Stomach (tissue), 9 donors: Measurements from ENCODE around the gene VWA2. TPM values are rescaled to one million over a fixed set of nuclear protein-coding genes. Genes with fewer than 3 reads are reported as not detected.
A peak's percentile ranks its signal among the peaks of the same experiment; 100 is the strongest.

Source experiments
- DNase-seq, 2 donors: peaks; one replicate each; pipeline versions ENCODE4 v3.0.0 to v3.0.0-alpha.2; 2013 to 2019
- H3K27ac ChIP-seq, 5 donors: fragments of 200-600 bp in 4 of 5; sonication (generic) in 4 of 5; one replicate each; pipeline ENCODE4 v1.5.1; 2013 to 2019; ENCODE audit warnings: mild to moderate bottlenecking in 1 of 5, moderate library complexity in 1 of 5
- H3K27me3 ChIP-seq, 3 donors: fragments of 200-600 bp; sonication (generic); one replicate each; pipeline ENCODE4 v1.5.1; 2017 to 2019; ENCODE audit warnings: mixed run types in 1 of 3
- H3K36me3 ChIP-seq, 4 donors: fragments of 200-600 bp; sonication (generic); 1 replicate in 3 of 4; 2 replicates in 1 of 4; pipeline ENCODE4 v1.5.1; 2016 to 2019
- H3K4me1 ChIP-seq, 4 donors: fragments of 200-600 bp; sonication (generic); one replicate each; pipeline ENCODE4 v1.5.1; 2016 to 2019
- H3K4me3 ChIP-seq, 4 donors: fragments of 200-600 bp; sonication (generic) in 3 of 4; one replicate each; pipeline ENCODE4 v1.5.1; 2016 to 2019; ENCODE audit warnings: mild to moderate bottlenecking in 1 of 4
- H3K9me3 ChIP-seq, 4 donors: fragments of 200-600 bp; sonication (generic); one replicate each; pipeline ENCODE4 v1.5.1; 2016 to 2019
- CTCF ChIP-seq, 7 experiments: fragments of 450-650 bp in 4 of 7; fragments of 200-600 bp in 3 of 7; sonication (generic) in 3 of 7; IDR thresholded peaks; one replicate each; pipeline ENCODE4 v1.5.1; 2016 to 2019; ENCODE audit warnings: antibody characterized with exemption in 7 of 7, control low read depth in 2 of 7, mild to moderate bottlenecking in 1 of 7
- EP300 ChIP-seq: sonication (generic); formaldehyde crosslinking; IDR thresholded peaks from one replicate; pipeline ENCODE4 v1.6.1; 2017; ENCODE audit warnings: antibody characterized with exemption
- POLR2A ChIP-seq, 4 donors: fragments of 450-650 bp; IDR thresholded peaks; one replicate each; pipeline ENCODE4 v1.6.1; 2016; ENCODE audit warnings: antibody characterized with exemption in 4 of 4, control low read depth in 2 of 4, mild to moderate bottlenecking in 1 of 4, moderate library complexity in 1 of 4
- POLR2AphosphoS5 ChIP-seq, 3 donors: sonication (generic); formaldehyde crosslinking; IDR thresholded peaks; one replicate each; pipeline ENCODE4 v1.6.1; 2016; ENCODE audit warnings: antibody characterized with exemption in 3 of 3
- whole genome bisulfite sequencing, 5 donors: extraction: QIAGEN DNeasy Blood & Tissue Kit in 3 of 5; methylation state at CpG; one replicate each; pipeline versions ENCODE4 v1.1.5 to v1.1.7; 2013 to 2018; 5-methylcytosine and 5-hydroxymethylcytosine counted together
- intact Hi-C: fragments of 100-400 bp; cut with DNase I; formaldehyde crosslinking; loops from one replicate; pipeline ENCODE4 v1.15.1; 2023; ENCODE audit warnings: low total_unique reads
- polyA plus RNA-seq, 3 donors: library from polyadenylated mRNA; stranded (reverse); fragments of 200-250 nt; gene quantifications; one replicate each; pipeline ENCODE4 v1.2.3, GENCODE V29; 2013
- total RNA-seq, 5 donors: library from RNA; depleted of rRNA; stranded (reverse); fragments of >200 nt; gene quantifications; one replicate each; pipeline versions ENCODE4 v1.1.0 to v1.2.3, GENCODE V29; 2014 to 2016
- donor health status: healthy with polysubstance abuse.
- donor health status: Bipolar disorder and iron deficiency.
- donor health status: healthy.

Gene VWA2
- total and polyA plus RNA-seq, 8 donors, result 0.46 to 20.7 (median 5.8) TPM

- Histone ChIP-seq H3K36me3 (no peaks in the 10 kb centered on the region), H3K27me3 (peaks cover 0 to 6% (median 0%) of the 10 kb centered on the region in 3 donors), H3K4me1 (peaks cover 14 to 20% (median 15%) of the 10 kb centered on the region in 4 donors), H3K9me3 (no peaks in the 10 kb centered on the region), H3K4me3 (no peak overlapping the region), H3K27ac (no peak overlapping the region)
- TF ChIP-seq POLR2A (IDR thresholded peaks at IDR 0.05) (no peak), EP300 (no peak), CTCF (IDR thresholded peaks at IDR 0.05) (no peak), POLR2AphosphoS5 (IDR thresholded peaks at IDR 0.05) (no peak)
- WGBS, 5 donors, result 88 to 96% (median 93%) methylated on average over 16 of the region's 16 CpGs
- intact Hi-C loops, result no loop called here
- DNase-seq, result no peak
Measured at GRCh38 chr10:114274616-114275453, 35.8 kb downstream of the VWA2 start.

- no peak overlapping the region for H3K4me3 ChIP-seq
- H3K27me3 ChIP-seq, result peaks cover 0 to 9% (median 0%) of the 10 kb centered on the region in 3 donors
- intact Hi-C loops, result no loop called here
- H3K36me3 ChIP-seq, result no peaks in the 10 kb centered on the region
- no peak for TF ChIP-seq CTCF (IDR thresholded peaks at IDR 0.05)
- TF ChIP-seq EP300, result no peak
- TF ChIP-seq POLR2A (IDR thresholded peaks at IDR 0.05), result no peak
- TF ChIP-seq POLR2AphosphoS5 (IDR thresholded peaks at IDR 0.05), result no peak
- no peak for DNase-seq
- WGBS, 5 donors, result 86 to 92% (median 91%) methylated on average over 6 of the region's 6 CpGs
- H3K4me1 ChIP-seq, result peaks cover 12 to 20% (median 15%) of the 10 kb centered on the region in 4 donors
- no peaks in the 10 kb centered on the region for H3K9me3 ChIP-seq
- no peak overlapping the region for H3K27ac ChIP-seq
Measured at GRCh38 chr10:114276066-114276465, 37.0 kb downstream of the VWA2 start.

- 90 to 98% (median 93%) methylated on average over 6 of the region's 6 CpGs for WGBS, 5 donors
- H3K4me3 ChIP-seq, result no peak overlapping the region
- H3K9me3 ChIP-seq, result no peaks in the 10 kb centered on the region
- peaks cover 0 to 12% (median 0%) of the 10 kb centered on the region in 3 donors for H3K27me3 ChIP-seq
- TF ChIP-seq CTCF (IDR thresholded peaks at IDR 0.05), result no peak
- no peak for TF ChIP-seq POLR2AphosphoS5 (IDR thresholded peaks at IDR 0.05)
- no peak for TF ChIP-seq POLR2A (IDR thresholded peaks at IDR 0.05)
- no peak for TF ChIP-seq EP300
- DNase-seq, result peak in 1 of 2 donors; percentile 23
- peaks cover 7 to 14% (median 12%) of the 10 kb centered on the region in 4 donors for H3K4me1 ChIP-seq
- intact Hi-C loops, result no loop called here
- no peaks in the 10 kb centered on the region for H3K36me3 ChIP-seq
- no peak overlapping the region for H3K27ac ChIP-seq
Measured at GRCh38 chr10:114276671-114277070, 37.6 kb downstream of the VWA2 start.

GRCh38 chr10:114278140-114278883 lies 39.3 kb downstream of the VWA2 start:
- WGBS, 5 donors, result 85 to 97% (median 87%) methylated on average over 7 to 22 of the region's 22 CpGs
- peak in 1 of 2 donors; percentile 21 for DNase-seq
- intact Hi-C loops, result no loop called here
- peaks cover 0 to 12% (median 0%) of the 10 kb centered on the region in 3 donors for H3K27me3 ChIP-seq
- TF ChIP-seq EP300, result no peak
- TF ChIP-seq POLR2AphosphoS5 (IDR thresholded peaks at IDR 0.05), result no peak
- TF ChIP-seq POLR2A (IDR thresholded peaks at IDR 0.05), result no peak
- TF ChIP-seq CTCF (IDR thresholded peaks at IDR 0.05), result no peak
- no peaks in the 10 kb centered on the region for H3K36me3 ChIP-seq
- H3K27ac ChIP-seq, result no peak overlapping the region
- no peak overlapping the region for H3K4me3 ChIP-seq
- peaks cover 7 to 13% (median 9%) of the 10 kb centered on the region in 4 donors for H3K4me1 ChIP-seq
- no peaks in the 10 kb centered on the region for H3K9me3 ChIP-seq
